GM18907 (cell line): Measurements from ENCODE around the gene ATP8B4.

Experiments used
- ATAC-seq: cut with Tn5 transposase; IDR thresholded peaks from one replicate; pipeline ENCODE4 v1.9.1; 2021; ENCODE audit warnings: mild to moderate bottlenecking, moderate library complexity; ENCODE audit not compliant: unreplicated experiment

ATP8B4 gene

GRCh38 chr15:49865925-49866757, 252.9 kb downstream of the ATP8B4 start:
- no peak for ATAC-seq

- no peak for ATAC-seq
Measured at GRCh38 chr15:49864251-49864650, 254.8 kb downstream of the ATP8B4 start.

- no peak for ATAC-seq
Measured at GRCh38 chr15:49863431-49864224, 255.4 kb downstream of the ATP8B4 start.

GRCh38 chr15:49860101-49860500, 258.9 kb downstream of the ATP8B4 start:
- no peak for ATAC-seq

- ATAC-seq = no peak
Measured at GRCh38 chr15:49857496-49858475, 261.2 kb downstream of the ATP8B4 start.

GRCh38 chr15:49855917-49856637, 263.0 kb downstream of the ATP8B4 start:
- no peak for ATAC-seq

GRCh38 chr15:49852756-49853155, 266.3 kb downstream of the ATP8B4 start:
- ATAC-seq = no peak

GRCh38 chr15:49848807-49849206, 270.2 kb downstream of the ATP8B4 start:
- no peak for ATAC-seq

- ATAC-seq = no peak
Measured at GRCh38 chr15:49848282-49848724, 270.7 kb downstream of the ATP8B4 start.

GRCh38 chr15:49847423-49848281, 271.4 kb downstream of the ATP8B4 start:
- ATAC-seq = no peak

GRCh38 chr15:49844390-49844789, 274.6 kb downstream of the ATP8B4 start:
- ATAC-seq = no peak

- no peak for ATAC-seq
Measured at GRCh38 chr15:49843725-49844124, 275.3 kb downstream of the ATP8B4 start.

GRCh38 chr15:49842031-49842730, 276.9 kb downstream of the ATP8B4 start:
- ATAC-seq = no peak

GRCh38 chr15:49832511-49832910, 286.5 kb downstream of the ATP8B4 start:
- no peak for ATAC-seq

GRCh38 chr15:49831206-49831965, 287.6 kb downstream of the ATP8B4 start:
- no peak for ATAC-seq

- no peak for ATAC-seq
Measured at GRCh38 chr15:49830391-49830790, 288.6 kb downstream of the ATP8B4 start.

- ATAC-seq = no peak
Measured at GRCh38 chr15:49827311-49827710, 291.7 kb downstream of the ATP8B4 start.
